NB4 (cell line): ENCODE measurements around the gene SLC25A24.

ENCODE experiments used
- MYC ChIP-seq: IDR thresholded peaks from 2 replicates; pipeline ENCODE4 v1.6.1; 2011; ENCODE audit warnings: low read depth, low read length
- POLR2A ChIP-seq: IDR thresholded peaks from 2 replicates; pipeline ENCODE4 v1.6.1; 2011; ENCODE audit warnings: mild to moderate bottlenecking; ENCODE audit not compliant: insufficient read length; ENCODE audit errors: extremely low read depth
- TF ChIP-seq, protein P1 (sequence below): IDR thresholded peaks from one replicate; pipeline ENCODE4 v1.5.1; 2012; ENCODE audit warnings: low read depth, low read length
- TF ChIP-seq, protein P2 (sequence below): IDR thresholded peaks from 2 replicates; pipeline ENCODE4 v1.6.1; 2011; ENCODE audit warnings: low read depth, low read length

DNA sequence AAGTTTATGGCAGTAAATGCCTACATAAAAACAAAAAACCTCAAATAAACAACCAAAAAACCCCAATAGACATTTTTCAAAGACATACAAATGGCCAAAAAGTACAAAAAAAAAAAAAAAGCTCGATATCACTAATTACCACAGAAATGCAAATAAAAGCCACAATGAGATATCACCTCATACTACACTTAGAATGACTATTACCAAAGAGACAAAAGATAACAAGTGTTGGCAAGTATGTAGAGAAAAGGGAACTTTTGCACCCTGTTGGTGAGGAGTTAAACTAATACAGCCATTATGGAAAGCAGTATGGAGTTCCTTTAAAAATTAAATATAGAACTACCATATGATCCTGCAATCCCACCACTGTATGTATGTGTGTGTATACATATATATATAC lies 21.1 kb downstream of the SLC25A24 start:
- TF ChIP-seq, protein P1, sequence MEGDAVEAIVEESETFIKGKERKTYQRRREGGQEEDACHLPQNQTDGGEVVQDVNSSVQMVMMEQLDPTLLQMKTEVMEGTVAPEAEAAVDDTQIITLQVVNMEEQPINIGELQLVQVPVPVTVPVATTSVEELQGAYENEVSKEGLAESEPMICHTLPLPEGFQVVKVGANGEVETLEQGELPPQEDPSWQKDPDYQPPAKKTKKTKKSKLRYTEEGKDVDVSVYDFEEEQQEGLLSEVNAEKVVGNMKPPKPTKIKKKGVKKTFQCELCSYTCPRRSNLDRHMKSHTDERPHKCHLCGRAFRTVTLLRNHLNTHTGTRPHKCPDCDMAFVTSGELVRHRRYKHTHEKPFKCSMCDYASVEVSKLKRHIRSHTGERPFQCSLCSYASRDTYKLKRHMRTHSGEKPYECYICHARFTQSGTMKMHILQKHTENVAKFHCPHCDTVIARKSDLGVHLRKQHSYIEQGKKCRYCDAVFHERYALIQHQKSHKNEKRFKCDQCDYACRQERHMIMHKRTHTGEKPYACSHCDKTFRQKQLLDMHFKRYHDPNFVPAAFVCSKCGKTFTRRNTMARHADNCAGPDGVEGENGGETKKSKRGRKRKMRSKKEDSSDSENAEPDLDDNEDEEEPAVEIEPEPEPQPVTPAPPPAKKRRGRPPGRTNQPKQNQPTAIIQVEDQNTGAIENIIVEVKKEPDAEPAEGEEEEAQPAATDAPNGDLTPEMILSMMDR = no peak
- TF ChIP-seq POLR2A (no peak), MYC (no peak)
- TF ChIP-seq, protein P2, sequence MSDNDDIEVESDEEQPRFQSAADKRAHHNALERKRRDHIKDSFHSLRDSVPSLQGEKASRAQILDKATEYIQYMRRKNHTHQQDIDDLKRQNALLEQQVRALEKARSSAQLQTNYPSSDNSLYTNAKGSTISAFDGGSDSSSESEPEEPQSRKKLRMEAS = no peak
